GM12878 (cell line): ENCODE data around the gene TAX1BP1. TPM values are rescaled to one million over a fixed set of nuclear protein-coding genes. Genes with fewer than 3 reads are reported as not detected.

Source experiments
- ATAC-seq: fragments of 200-7000 bp; cut with Tn5 transposase; 3 replicates; pipeline ENCODE4 v1.9.1; 2020; ENCODE audit warnings: mild to moderate bottlenecking, moderate library complexity
- BruUV-seq: library from RNA; stranded (reverse); fragments of 400-500 nt; replicated peaks from 2 replicates; lab custom pipeline; 2021; lab: Mats Ljungman, UMichigan
- CTCF ChIA-PET: fragments of 300-600 bp; sonication (Branson Sonifier 250); formaldehyde crosslinking; extraction: SDS; loops from one replicate; lab custom pipeline; 2021; ENCODE audit warnings: inconsistent platforms; lab: Yijun Ruan, JAX
- POLR2A ChIA-PET: fragments of 350-600 bp; formaldehyde crosslinking; extraction: SDS; loops from one replicate; lab custom pipeline; 2021; ENCODE audit warnings: inconsistent platforms; lab: Charles Lee
- RAD21 ChIA-PET: fragments of 300-600 bp; sonication (Branson Sonifier 250); formaldehyde crosslinking; loops from one replicate; lab custom pipeline; 2023; ENCODE audit warnings: antibody characterized with exemption; ENCODE audit not compliant: unreplicated experiment; lab: Charles Lee
- SMC1A ChIA-PET: fragments of 300-600 bp; sonication (Branson Sonifier 250); formaldehyde crosslinking; loops from one replicate; lab custom pipeline; 2023; ENCODE audit not compliant: unreplicated experiment, uncharacterized antibody; lab: Charles Lee
- DNase-seq: peaks from one replicate; pipeline ENCODE4 v3.0.0-alpha.2; 2011; ENCODE audit warnings: low read depth, low spot score
- FAIRE-seq: peaks from 3 replicates; lab custom pipeline; 2011; peaks lifted over from hg19 to GRCh38; lab: Jason Lieb, UNC
- H2AFZ ChIP-seq: 2 replicates; pipeline ENCODE4 v1.6.0; 2011; ENCODE audit warnings: low read depth, low read length, control low read depth; ENCODE audit not compliant: control insufficient read depth
- H3K27ac ChIP-seq: 2 replicates; pipeline ENCODE4 v1.5.1; 2011; ENCODE audit warnings: control low read depth; ENCODE audit not compliant: control insufficient read depth, insufficient read depth
- H3K27me3 ChIP-seq, 2 experiments: replicated peaks in 1 of 2; 2 replicates each; pipeline versions ENCODE4 v1.6.0 to v1.6.1; 2011; ENCODE audit warnings: low read length in 1 of 2; ENCODE audit not compliant: control insufficient read depth in 2 of 2, insufficient read depth in 2 of 2
- H3K36me3 ChIP-seq, 2 experiments: 2 replicates each; pipeline ENCODE4 v1.5.1; 2011; ENCODE audit warnings: low read length in 1 of 2; ENCODE audit not compliant: control insufficient read depth in 2 of 2, insufficient read depth in 2 of 2
- H3K4me1 ChIP-seq: 2 replicates; pipeline ENCODE4 v1.6.1; 2011; ENCODE audit warnings: mild to moderate bottlenecking, low read length, moderate library complexity, mixed read lengths; ENCODE audit not compliant: control insufficient read depth, insufficient read depth
- H3K4me2 ChIP-seq: 2 replicates; pipeline ENCODE4 v1.6.0; 2011; ENCODE audit warnings: control low read depth; ENCODE audit not compliant: control insufficient read depth, insufficient read depth
- H3K4me3 ChIP-seq: fragments of 200-600 bp; sonication (generic); 2 replicates; pipeline ENCODE4 v1.5.1; 2016
- H3K79me2 ChIP-seq: 2 replicates; pipeline ENCODE4 v1.6.0; 2011; ENCODE audit warnings: low read length; ENCODE audit not compliant: control insufficient read depth, insufficient read depth
- H3K9ac ChIP-seq: 2 replicates; pipeline ENCODE4 v1.8.0; 2011; ENCODE audit warnings: low read length, control low read depth, mixed read lengths; ENCODE audit not compliant: control insufficient read depth, insufficient read depth
- H3K9me3 ChIP-seq: replicated peaks from 3 replicates; pipeline ENCODE4 v1.5.1; 2011; ENCODE audit warnings: mild to moderate bottlenecking, low read length; ENCODE audit not compliant: control insufficient read depth, insufficient read depth
- H4K20me1 ChIP-seq: 2 replicates; pipeline ENCODE4 v1.6.0; 2011; ENCODE audit not compliant: control insufficient read depth, insufficient read depth
- EED ChIP-seq: sonication (generic); IDR thresholded peaks from 2 replicates; pipeline ENCODE4 v1.6.1; 2016; ENCODE audit warnings: antibody characterized with exemption, low read depth
- EP300 ChIP-seq, 2 experiments: fragments of 150-350 bp in 1 of 2; IDR thresholded peaks; 2 replicates each; pipeline ENCODE4 v1.6.1; 2011 to 2012; ENCODE audit warnings: low read depth in 2 of 2, low read length in 2 of 2, borderline replicate concordance in 1 of 2, improper control_type of control experiment in 1 of 2, inconsistent platforms in 1 of 2; ENCODE audit not compliant: control insufficient read depth in 1 of 2
- KAT2A ChIP-seq: conservative IDR thresholded peaks from 2 replicates; pipeline ENCODE4 v1.6.1; 2011; ENCODE audit warnings: low read depth, low read length; ENCODE audit not compliant: control insufficient read depth
- PAX8 ChIP-seq: fragments of 450-650 bp; IDR thresholded peaks from 2 replicates; pipeline ENCODE4 v1.6.1; 2017; ENCODE audit warnings: mild to moderate bottlenecking, moderate library complexity
- PKNOX1 ChIP-seq: fragments of 450-650 bp; IDR thresholded peaks from 2 replicates; pipeline ENCODE4 v1.6.1; 2016; ENCODE audit warnings: mild to moderate bottlenecking
- REST ChIP-seq: IDR thresholded peaks from 2 replicates; pipeline ENCODE4 v1.6.1; 2012; ENCODE audit warnings: mild to moderate bottlenecking, low read depth, low read length
- TCF3 ChIP-seq: IDR thresholded peaks from 2 replicates; pipeline ENCODE4 v1.6.1; 2012; ENCODE audit warnings: low read depth, mild to moderate bottlenecking, low read length, borderline replicate concordance; ENCODE audit not compliant: insufficient read depth
- YY1 ChIP-seq: IDR thresholded peaks from 2 replicates; pipeline ENCODE4 v1.6.1; 2011; ENCODE audit warnings: low read depth, mild to moderate bottlenecking, low read length
- WGBS: methylation state at CpG from one replicate; pipeline ENCODE4 v1.1.6; 2016; ENCODE audit warnings: low lambda C conversion rate; ENCODE audit not compliant: insufficient replicate concordance, insufficient coverage; ENCODE audit errors: missing lambda C conversion rate; 5-methylcytosine and 5-hydroxymethylcytosine counted together
- in situ Hi-C: fragments of 300-500 bp; cut with MboI; formaldehyde crosslinking; loops from 9 replicates; pipeline ENCODE4 v1.14.3; 2018; ENCODE audit warnings: mixed read lengths
- intact Hi-C: fragments of 100-400 bp; cut with micrococcal nuclease; formaldehyde crosslinking; loops from one replicate; pipeline ENCODE4 v1.14.2; 2022; ENCODE audit not compliant: unreplicated experiment
- polyA plus RNA-seq, 11 experiments: library from polyadenylated mRNA; depleted of rRNA in 4 of 11; unstranded in 6 of 11; stranded (reverse) in 5 of 11; fragments of >200 nt; fragmentation: Nextera tagmentation in 4 of 11; fragmentation: Illumina TruSeq in 1 of 11; extraction: Ambion mirVana in 4 of 11; extraction: Trizol in 1 of 11; gene quantifications; 1 replicate in 1 of 11; 2 replicates in 10 of 11; pipeline versions ENCODE4 v1.2.1 to v1.2.3, GENCODE V29; 2011 to 2016; ENCODE audit warnings: inconsistent platforms in 2 of 11, missing spikeins in 2 of 11, low read depth in 1 of 11
- total RNA-seq, 4 experiments: library from RNA; depleted of rRNA in 3 of 4; stranded (reverse); fragments of >200 nt in 3 of 4; fragmentation: Illumina TruSeq in 1 of 4; extraction: Trizol in 1 of 4; gene quantifications; 2 replicates each; pipeline versions ENCODE4 v1.2.1 to v1.2.3, GENCODE V29; 2013 to 2021
- TF ChIP-seq, protein P1 (sequence below): IDR thresholded peaks from 2 replicates; pipeline ENCODE4 v1.6.1; 2011; ENCODE audit warnings: borderline replicate concordance, low read depth, mild to moderate bottlenecking, moderate library complexity, mixed read lengths, low read length; ENCODE audit not compliant: insufficient read depth; ENCODE audit errors: extremely low read length

TAX1BP1 gene
- total and polyA plus RNA-seq, 10 of the 15 experiments (the other 5 are each of a cell fraction or from before 2014, with no cell fraction given): 30.8 to 105 (median 52.0) TPM

DNA sequence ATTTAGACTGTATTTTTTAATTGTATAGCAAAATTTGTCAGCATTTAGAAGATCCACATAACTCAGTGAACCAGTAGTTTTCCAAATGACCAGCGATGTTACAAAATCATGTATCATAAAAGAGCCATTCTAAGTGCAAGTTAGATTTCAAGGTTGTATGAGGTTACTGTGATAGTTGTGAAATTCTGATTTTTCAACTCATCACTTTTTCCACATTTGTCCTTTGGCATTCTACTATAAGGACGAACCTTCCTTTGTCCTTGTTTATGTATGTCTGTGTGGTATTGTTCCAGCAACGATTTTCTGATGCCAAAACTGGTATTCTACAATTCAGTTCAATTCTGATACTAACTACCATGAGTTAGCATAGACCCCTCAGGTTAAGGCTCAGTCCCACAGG is 64.2 kb downstream of the TAX1BP1 start:
- in situ Hi-C loops: no loop called here
- TF ChIP-seq PKNOX1: no peak
- TF ChIP-seq KAT2A: no peak
- no peak for TF ChIP-seq PAX8
- TF ChIP-seq EP300 (IDR thresholded peaks at IDR 0.05; ENCODE audit: borderline replicate concordance in 1 of 2, control insufficient read depth in 1 of 2, low read depth in 2 of 2, low read length in 2 of 2): no peak
- no peak for TF ChIP-seq TCF3
- TF ChIP-seq YY1: no peak
- TF ChIP-seq EED: no peak
- TF ChIP-seq, protein P1, sequence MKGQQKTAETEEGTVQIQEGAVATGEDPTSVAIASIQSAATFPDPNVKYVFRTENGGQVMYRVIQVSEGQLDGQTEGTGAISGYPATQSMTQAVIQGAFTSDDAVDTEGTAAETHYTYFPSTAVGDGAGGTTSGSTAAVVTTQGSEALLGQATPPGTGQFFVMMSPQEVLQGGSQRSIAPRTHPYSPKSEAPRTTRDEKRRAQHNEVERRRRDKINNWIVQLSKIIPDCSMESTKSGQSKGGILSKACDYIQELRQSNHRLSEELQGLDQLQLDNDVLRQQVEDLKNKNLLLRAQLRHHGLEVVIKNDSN: no peak
- TF ChIP-seq REST: no peak
- H3K27me3 ChIP-seq: no peaks in the 10 kb centered on the region
- no peaks in the 10 kb centered on the region for H3K4me1 ChIP-seq
- DNase-seq: no peak
- no peaks in the 10 kb centered on the region for H3K79me2 ChIP-seq
- H3K4me2 ChIP-seq: no peak overlapping the region
- ChIA-PET POLR2A (no interaction called here), CTCF (no interaction called here), RAD21 (no interaction called here), SMC1A (no interaction called here)
- no peak for ATAC-seq
- no peaks in the 10 kb centered on the region for H3K9me3 ChIP-seq
- no peak overlapping the region for H3K27ac ChIP-seq
- 93% methylated on average over 3 of the region's 3 CpGs for WGBS
- H2AFZ ChIP-seq: no peak overlapping the region
- H3K36me3 ChIP-seq: 0 out of 4 replicates have a peak, but pooled peaks cover 0 to 3% of the 10 kb centered on the region in 2 experiments
- no peak for FAIRE-seq
- H4K20me1 ChIP-seq: no peaks in the 10 kb centered on the region
- no peak overlapping the region for H3K4me3 ChIP-seq
- no TSS peak for BruUV-seq
- intact Hi-C loops: no loop called here
- no peak overlapping the region for H3K9ac ChIP-seq
